Hematopoietic multipotent progenitor cell treated with erythropoietin and hydrocortisone succinate and interleukin-3 and kit ligand, for 6 days (in vitro differentiated cells): ENCODE data around the gene NUBPL.

Experiments
- DNase-seq: peaks from one replicate; pipeline ENCODE4 v3.0.0-alpha.2; 2015

NUBPL gene

GRCh38 chr14:31561155-31561846 is at the start of gene NUBPL:
TSS of gene NUBPL (plus strand) at chr14:31561404. CDS start at chr14:31561440, 36 bp downstream.
- DNase-seq, result peak; percentile 98

- DNase-seq, result no peak
These were observed 34.1 kb upstream of the NUBPL start for GRCh38 chr14:31527087-31527486.

- no peak for DNase-seq
These were observed 33.7 kb upstream of the NUBPL start for GRCh38 chr14:31527546-31527945.

- DNase-seq, result no peak
These were observed 32.2 kb upstream of the NUBPL start for GRCh38 chr14:31529053-31529452.

- no peak for DNase-seq
These were observed 31.1 kb upstream of the NUBPL start for GRCh38 chr14:31530136-31530535.

GRCh38 chr14:31536201-31536960 is 24.8 kb upstream of the NUBPL start:
- no peak for DNase-seq

- DNase-seq, result peak; percentile 77
These were observed 19.5 kb upstream of the NUBPL start for GRCh38 chr14:31541702-31542101.

GRCh38 chr14:31543969-31544799 is 17.0 kb upstream of the NUBPL start:
- DNase-seq, result peak; percentile 33

GRCh38 chr14:31544816-31545215 is 16.4 kb upstream of the NUBPL start:
- DNase-seq, result no peak

- DNase-seq, result no peak
These were observed 15.9 kb upstream of the NUBPL start for GRCh38 chr14:31545328-31545727.

GRCh38 chr14:31549817-31550216 is 11.4 kb upstream of the NUBPL start:
- no peak for DNase-seq

- DNase-seq, result no peak
These were observed 10.6 kb upstream of the NUBPL start for GRCh38 chr14:31550589-31550988.

- DNase-seq, result no peak
These were observed 5.0 kb upstream of the NUBPL start for GRCh38 chr14:31556191-31556590.

GRCh38 chr14:31559939-31560338 is 1.3 kb upstream of the NUBPL start:
- no peak for DNase-seq

GRCh38 chr14:31560759-31561154 is 447 bp upstream of the NUBPL start:
- peak; percentile 26 for DNase-seq

- no peak for DNase-seq
These were observed 3.0 kb downstream of the NUBPL start for GRCh38 chr14:31564194-31564593.

- no peak for DNase-seq
These were observed 5.3 kb downstream of the NUBPL start for GRCh38 chr14:31566456-31566855.

- no peak for DNase-seq
These were observed 6.5 kb downstream of the NUBPL start for GRCh38 chr14:31567655-31568054.

GRCh38 chr14:31568161-31568560 is 7.0 kb downstream of the NUBPL start:
- DNase-seq, result peak; percentile 48

- DNase-seq, result peak; percentile 15
These were observed 7.5 kb downstream of the NUBPL start for GRCh38 chr14:31568671-31569070.

- no peak for DNase-seq
These were observed 11.8 kb downstream of the NUBPL start for GRCh38 chr14:31572955-31573354.

- DNase-seq, result no peak
These were observed 15.7 kb downstream of the NUBPL start for GRCh38 chr14:31576949-31577348.

GRCh38 chr14:31578266-31578665 is 17.1 kb downstream of the NUBPL start:
- DNase-seq, result no peak
